ENCODE measurements around the gene CAGE1.

GRCh38 chr6:7332090-7332745 is 57.3 kb downstream of the CAGE1 start:
- TF ChIP-seq CTCF (IDR thresholded peaks at IDR 0.05) (no peak), POLR2A (IDR thresholded peaks at IDR 0.05) (no peak), EP300 (IDR thresholded peaks at IDR 0.05) (no peak)

Measured in tibial nerve (tissue), 4 donors.